ENCODE results near the gene COMT. TPM values are rescaled to one million over a fixed set of nuclear protein-coding genes. Genes with fewer than 3 reads are reported as not detected.

Gene COMT
- total and polyA plus RNA-seq, 9 donors: 23.1 to 200 (median 161) TPM

GRCh38 chr22:19965771-19966709, 24.5 kb downstream of the COMT start:
- H3K4me3 ChIP-seq: no peak overlapping the region
- DNase-seq: no peak
- TF ChIP-seq EP300 (IDR thresholded peaks at IDR 0.05): no peak
- no peak for TF ChIP-seq CTCF (IDR thresholded peaks at IDR 0.05)
- no peak for TF ChIP-seq POLR2A (IDR thresholded peaks at IDR 0.05)
- 75 to 81% (median 79%) methylated on average over 10 of the region's 10 CpGs for WGBS, 3 donors
- intact Hi-C loops (cut with DNase I): loop anchor here in 1 of 4 donors (10.0 kb wide), 1 partner anchor 149 kb away; the partner anchor contains the start of genes RANBP1 and TRMT2A
- H3K36me3 ChIP-seq: no peaks in the 10 kb centered on the region
- no peak overlapping the region for H3K27ac ChIP-seq
- no peaks in the 10 kb centered on the region for H3K9me3 ChIP-seq
- no peaks in the 10 kb centered on the region for H3K27me3 ChIP-seq
- H3K4me1 ChIP-seq (ENCODE audit: insufficient read depth): peaks cover 1% of the 10 kb centered on the region

GRCh38 chr22:19966908-19967750, 25.6 kb downstream of the COMT start:
- intact Hi-C loops (cut with DNase I): loop anchor here in 1 of 4 donors (10.0 kb wide), 1 partner anchor 148 kb away; the partner anchor contains the start of genes RANBP1 and TRMT2A
- DNase-seq: no peak
- H3K9me3 ChIP-seq: no peaks in the 10 kb centered on the region
- H3K4me1 ChIP-seq (ENCODE audit: insufficient read depth): peaks cover 1% of the 10 kb centered on the region
- no peak overlapping the region for H3K4me3 ChIP-seq
- H3K27me3 ChIP-seq: no peaks in the 10 kb centered on the region
- 67 to 72% (median 68%) methylated on average over 20 of the region's 20 CpGs for WGBS, 3 donors
- H3K36me3 ChIP-seq: no peaks in the 10 kb centered on the region
- no peak for TF ChIP-seq POLR2A (IDR thresholded peaks at IDR 0.05)
- TF ChIP-seq EP300 (IDR thresholded peaks at IDR 0.05): no peak
- TF ChIP-seq CTCF (IDR thresholded peaks at IDR 0.05): no peak
- H3K27ac ChIP-seq: no peak overlapping the region

- WGBS, 3 donors: 81 to 90% (median 88%) methylated on average over 7 of the region's 7 CpGs
- intact Hi-C loops (cut with DNase I): loop anchor here in 1 of 4 donors (10.0 kb wide), 1 partner anchor 147 kb away; the partner anchor contains the start of genes RANBP1 and TRMT2A
- Histone ChIP-seq H3K36me3 (no peaks in the 10 kb centered on the region), H3K27me3 (no peaks in the 10 kb centered on the region), H3K27ac (no peak overlapping the region), H3K4me3 (no peak overlapping the region), H3K9me3 (no peaks in the 10 kb centered on the region), H3K4me1 (ENCODE audit: insufficient read depth) (no peaks in the 10 kb centered on the region)
- TF ChIP-seq CTCF (IDR thresholded peaks at IDR 0.05) (no peak), POLR2A (IDR thresholded peaks at IDR 0.05) (no peak), EP300 (IDR thresholded peaks at IDR 0.05) (no peak)
- DNase-seq: no peak
Measured at GRCh38 chr22:19967850-19968449, 26.4 kb downstream of the COMT start.

- no peak overlapping the region for H3K4me3 ChIP-seq
- H3K27me3 ChIP-seq: no peaks in the 10 kb centered on the region
- no peaks in the 10 kb centered on the region for H3K36me3 ChIP-seq
- DNase-seq: no peak
- H3K27ac ChIP-seq: no peak overlapping the region
- no peaks in the 10 kb centered on the region for H3K9me3 ChIP-seq
- intact Hi-C loops (cut with DNase I): loop anchor here in 1 of 4 donors (10.0 kb wide), 1 partner anchor 146 kb away; the partner anchor contains the start of genes RANBP1 and TRMT2A
- no peaks in the 10 kb centered on the region for H3K4me1 ChIP-seq (ENCODE audit: insufficient read depth)
- TF ChIP-seq CTCF (IDR thresholded peaks at IDR 0.05) (no peak), POLR2A (IDR thresholded peaks at IDR 0.05) (no peak), EP300 (IDR thresholded peaks at IDR 0.05) (no peak)
- WGBS, 3 donors: 72 to 81% (median 72%) methylated on average over 18 of the region's 18 CpGs
Measured at GRCh38 chr22:19968450-19968891, 26.9 kb downstream of the COMT start.

All from ovary (tissue), 9 donors.